GM12891 (cell line): ENCODE results near the gene CDC37L1.
A peak's percentile ranks its signal among the peaks of the same experiment; 100 is the strongest.

Experiments
- DNase-seq: peaks from one replicate; pipeline ENCODE4 v3.0.0; 2011; ENCODE audit warnings: low spot score; ENCODE audit not compliant: insufficient read length
- FAIRE-seq: peaks from 2 replicates; lab custom pipeline; 2011; peaks lifted over from hg19 to GRCh38; lab: Jason Lieb, UNC
- PAX5 ChIP-seq: IDR thresholded peaks from 2 replicates; pipeline ENCODE4 v1.6.1; 2011; ENCODE audit warnings: low read length, moderate library complexity, mild to moderate bottlenecking; ENCODE audit not compliant: insufficient read depth, severe bottlenecking
- POLR2A ChIP-seq: IDR thresholded peaks from 2 replicates; pipeline ENCODE4 v1.6.1; 2011; ENCODE audit warnings: low read depth, low read length, control low read depth
- POLR2AphosphoS5 ChIP-seq: IDR thresholded peaks from 2 replicates; pipeline ENCODE4 v1.6.1; 2011; ENCODE audit warnings: low read depth, low read length, control low read depth
- POU2F2 ChIP-seq: IDR thresholded peaks from 2 replicates; pipeline ENCODE4 v1.6.1; 2011; ENCODE audit warnings: low read depth, mild to moderate bottlenecking, control low read depth, low read length, moderate library complexity
- SPI1 ChIP-seq: IDR thresholded peaks from 2 replicates; pipeline ENCODE4 v1.6.1; 2011; ENCODE audit warnings: low read depth, low read length, control low read depth
- TAF1 ChIP-seq: IDR thresholded peaks from 2 replicates; pipeline ENCODE4 v1.6.1; 2011; ENCODE audit warnings: low read depth, low read length, control low read depth

The CDC37L1 gene

GRCh38 chr9:4666042-4666699 is 13.2 kb upstream of the CDC37L1 start, which contains the start of gene SPATA6L:
Gene SPATA6L (minus strand): TSS chr9:4666480. CDS start chr9:4666250, 230 bp downstream.
- DNase-seq (no peak), FAIRE-seq (peak; percentile 88)
- peak; percentile 46; the same call in 1 of the 2 replicates for TF ChIP-seq POLR2A
- no peak for TF ChIP-seq POLR2AphosphoS5
- TF ChIP-seq PAX5: no peak
- no peak for TF ChIP-seq SPI1
- no peak for TF ChIP-seq TAF1

GRCh38 chr9:4667681-4668080 is 11.7 kb upstream of the CDC37L1 start:
- DNase-seq (no peak), FAIRE-seq (no peak)
- TF ChIP-seq TAF1 (no peak), POU2F2 (no peak), SPI1 (no peak), PAX5 (no peak), POLR2A (no peak), POLR2AphosphoS5 (no peak)

- peak; percentile 13 for FAIRE-seq
- DNase-seq: no peak
- TF ChIP-seq PAX5 (no peak), POLR2A (no peak), POU2F2 (no peak), POLR2AphosphoS5 (no peak), SPI1 (no peak), TAF1 (no peak)
Observed at GRCh38 chr9:4668604-4669003, 10.8 kb upstream of the CDC37L1 start.

DNA sequence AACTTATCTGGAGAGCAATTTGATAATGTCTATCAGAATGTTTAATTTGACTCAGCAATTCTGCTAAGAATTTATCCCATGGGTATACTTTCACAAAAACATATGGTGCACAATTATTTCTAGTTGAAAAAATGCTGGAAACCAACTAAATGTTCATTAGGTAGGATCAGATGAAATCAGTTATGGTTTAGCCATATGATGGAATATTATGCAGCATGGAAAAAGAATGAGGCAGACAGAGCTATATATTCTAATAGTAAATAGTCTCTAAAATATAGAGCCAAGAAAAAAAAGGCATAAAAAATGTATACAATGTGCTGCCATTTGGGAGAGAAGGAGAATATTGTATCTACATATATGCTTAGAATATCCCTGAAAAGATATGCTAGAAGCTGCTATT is 9.5 kb upstream of the CDC37L1 start:
- DNase-seq: no peak
- TF ChIP-seq TAF1 (no peak), POLR2AphosphoS5 (no peak), SPI1 (no peak), POU2F2 (no peak), PAX5 (no peak), POLR2A (no peak)
- FAIRE-seq: no peak

DNA sequence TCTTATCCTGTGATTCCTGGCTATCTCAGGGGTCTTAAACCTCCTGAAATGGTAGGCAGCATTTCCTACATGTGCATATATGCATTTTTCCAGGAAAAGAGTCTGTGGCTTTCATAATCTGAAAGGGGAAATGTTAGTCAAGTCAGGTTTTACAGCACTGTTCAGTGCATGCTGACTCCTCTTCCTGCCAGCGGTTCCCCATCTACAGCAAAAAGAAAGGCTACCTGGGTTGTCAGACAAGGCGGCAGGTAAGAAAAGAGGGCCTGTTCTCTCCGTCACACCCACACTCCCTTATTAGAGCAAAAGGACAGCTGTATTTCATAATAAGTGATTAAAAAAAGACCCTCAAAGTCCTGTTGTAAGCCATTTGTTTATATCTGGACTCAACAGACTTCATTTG is 8.8 kb upstream of the CDC37L1 start:
- DNase-seq (no peak), FAIRE-seq (no peak)
- no peak for TF ChIP-seq PAX5

GRCh38 chr9:4671737-4672136 is 7.6 kb upstream of the CDC37L1 start:
- DNase-seq (no peak), FAIRE-seq (no peak)
- TF ChIP-seq SPI1 (no peak), POLR2AphosphoS5 (no peak), POLR2A (no peak), TAF1 (no peak), PAX5 (no peak)

GRCh38 chr9:4674783-4675182 is 4.6 kb upstream of the CDC37L1 start:
- TF ChIP-seq SPI1: no peak
- no peak for TF ChIP-seq POU2F2
- TF ChIP-seq POLR2A: no peak
- no peak for TF ChIP-seq PAX5
- no peak for TF ChIP-seq POLR2AphosphoS5
- TF ChIP-seq TAF1: no peak
- FAIRE-seq (no peak), DNase-seq (no peak)

DNA sequence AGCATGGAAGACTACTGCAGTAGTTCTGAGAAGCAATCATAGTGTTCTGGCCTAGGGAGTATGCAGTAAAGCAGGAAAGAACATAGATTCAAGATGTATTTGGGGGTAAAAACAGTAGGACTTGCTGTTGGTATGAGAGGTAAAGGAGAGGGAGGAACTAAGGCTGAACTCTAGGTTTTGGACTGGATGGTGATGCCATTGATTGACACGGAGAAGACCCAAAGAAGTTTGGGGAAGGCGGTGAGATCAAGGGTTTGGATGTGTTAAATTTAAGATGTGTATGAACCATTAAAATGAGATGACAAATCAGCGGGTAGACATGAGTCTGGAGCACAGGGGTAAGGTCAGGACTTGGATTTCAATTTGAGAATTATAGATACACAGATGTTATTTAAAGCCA is 2.0 kb upstream of the CDC37L1 start:
- FAIRE-seq (no peak), DNase-seq (no peak)
- TF ChIP-seq POLR2AphosphoS5 (no peak), SPI1 (no peak), POLR2A (no peak), PAX5 (no peak), POU2F2 (no peak), TAF1 (no peak)

DNA sequence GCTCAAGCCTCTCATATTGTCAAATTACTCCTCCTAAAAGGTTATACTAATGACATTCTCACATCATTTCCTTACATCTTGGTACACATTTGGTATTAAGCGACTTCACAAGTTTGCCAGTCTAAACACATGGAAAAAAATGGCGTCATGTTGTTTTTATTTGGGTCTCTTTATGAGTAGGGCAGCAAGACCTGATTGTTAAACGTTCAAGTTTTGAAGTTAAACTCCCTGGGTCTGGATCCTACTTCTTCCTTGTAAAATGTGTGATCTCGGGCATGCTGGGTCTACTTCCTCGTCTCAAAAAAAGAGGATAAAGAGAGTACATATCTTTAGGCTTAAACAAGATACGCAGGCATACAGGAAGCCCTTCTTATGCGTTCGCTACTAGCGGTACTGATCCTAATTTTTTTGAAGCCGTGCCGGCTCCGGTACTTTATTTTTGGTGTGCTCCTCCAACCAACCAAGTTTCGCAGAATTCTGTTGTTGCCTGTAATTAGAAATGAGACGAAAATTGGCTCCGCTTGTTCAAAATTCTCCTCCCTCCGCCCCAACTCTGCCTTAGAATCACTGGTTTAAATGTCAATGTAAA is 596 bp upstream of the CDC37L1 start:
- FAIRE-seq (no peak), DNase-seq (no peak)
- TF ChIP-seq TAF1 (no peak), SPI1 (no peak), PAX5 (no peak), POLR2AphosphoS5 (no peak), POLR2A (no peak), POU2F2 (no peak)

GRCh38 chr9:4680173-4680525 is 780 bp downstream of the CDC37L1 start:
- FAIRE-seq: no peak
- TF ChIP-seq SPI1 (no peak), TAF1 (no peak), PAX5 (no peak), POLR2AphosphoS5 (no peak), POLR2A (no peak), POU2F2 (no peak)
- DNase-seq: no peak
